Neural cell (in vitro differentiated cells): ENCODE measurements around the gene AHSG.

Experiments
- CTCF ChIP-seq: fragments of 450-650 bp; IDR thresholded peaks from 2 replicates; pipeline ENCODE4 v1.5.1; 2014; ENCODE audit warnings: antibody characterized with exemption, mild to moderate bottlenecking, moderate library complexity; ENCODE audit not compliant: poor library complexity, severe bottlenecking
- EP300 ChIP-seq: fragments of 450-650 bp; conservative IDR thresholded peaks from 2 replicates; pipeline ENCODE4 v1.6.1; 2014; ENCODE audit warnings: antibody characterized with exemption, mild to moderate bottlenecking, moderate library complexity; ENCODE audit not compliant: poor library complexity, severe bottlenecking
- EZH2 ChIP-seq: fragments of 200-600, 300-800 bp; shearing (Covaris generic), sonication (generic); IDR thresholded peaks from 2 replicates; pipeline ENCODE4 v1.6.1; 2014; ENCODE audit warnings: antibody characterized with exemption, low read length, borderline replicate concordance, mild to moderate bottlenecking; ENCODE audit not compliant: insufficient read depth, poor library complexity, severe bottlenecking
- MXI1 ChIP-seq: fragments of 450-650 bp; conservative IDR thresholded peaks from 2 replicates; pipeline ENCODE4 v1.6.1; 2014; ENCODE audit warnings: antibody characterized with exemption, mild to moderate bottlenecking; ENCODE audit not compliant: poor library complexity, severe bottlenecking
- POLR2AphosphoS5 ChIP-seq: IDR thresholded peaks from 2 replicates; pipeline ENCODE4 v1.6.1; 2012
- RAD21 ChIP-seq: fragments of 450-650 bp; conservative IDR thresholded peaks from 2 replicates; pipeline ENCODE4 v1.6.1; 2014; ENCODE audit warnings: antibody characterized with exemption, mild to moderate bottlenecking, moderate library complexity
- REST ChIP-seq: IDR thresholded peaks from 2 replicates; pipeline ENCODE4 v1.6.1; 2012; ENCODE audit warnings: borderline replicate concordance
- TAF1 ChIP-seq: IDR thresholded peaks from 2 replicates; pipeline ENCODE4 v1.6.1; 2012; ENCODE audit warnings: low read depth

- no peak for TF ChIP-seq CTCF
- TF ChIP-seq POLR2AphosphoS5 = no peak
- TF ChIP-seq EZH2 = no peak
- TF ChIP-seq RAD21 = no peak
- TF ChIP-seq EP300 = no peak
- no peak for TF ChIP-seq REST
- TF ChIP-seq MXI1 = no peak
- TF ChIP-seq TAF1 = no peak
Measured at GRCh38 chr3:186648851-186649250, 36.0 kb downstream of the AHSG start.
